ENCODE measurements around the gene DCUN1D1.
A peak's percentile ranks its signal among the peaks of the same experiment; 100 is the strongest.

DCUN1D1 gene

DNA sequence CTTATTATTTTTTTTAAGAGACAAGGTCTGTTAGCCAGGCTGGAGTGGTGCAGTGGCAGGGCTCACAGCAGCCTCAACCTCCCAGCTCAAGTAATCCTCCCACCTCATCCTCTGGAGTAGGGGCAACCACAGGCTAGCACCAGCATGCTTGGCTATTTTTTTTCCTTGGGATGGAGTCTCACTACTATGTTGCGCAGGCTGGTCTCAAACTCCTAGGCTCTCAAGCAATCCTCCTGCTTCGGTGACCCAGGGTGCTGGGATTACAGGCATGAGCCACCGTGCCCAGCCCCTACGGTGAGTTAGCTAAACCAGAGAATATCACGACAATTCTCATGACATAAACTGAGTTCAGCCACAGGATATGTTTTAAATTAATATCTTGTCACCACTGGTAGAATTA lies 2.0 kb downstream of the DCUN1D1 start:
- Histone ChIP-seq H3F3A (ENCODE audit: insufficient read depth) (peaks cover 19% of the 10 kb centered on the region; the same call in 1 of the 2 replicates), H3K9me2 (replicated peaks; ENCODE audit: insufficient read depth, low read length) (no peaks in the 10 kb centered on the region), H3K9ac (ENCODE audit: low read length) (peak overlapping the region; percentile 80), H3K79me2 (ENCODE audit: insufficient read depth, low read length) (peaks cover 64% of the 10 kb centered on the region), H3K27me3 (ENCODE audit: low read length) (no peaks in the 10 kb centered on the region), H4K20me1 (ENCODE audit: low read depth, low read length) (peaks cover 6% of the 10 kb centered on the region; the same call in 1 of the 2 replicates), H3K4me3 (ENCODE audit: insufficient read depth, low read length, poor library complexity, severe bottlenecking) (peak overlapping the region; percentile 90), H3K9me3 (ENCODE audit: insufficient read depth, low read length) (no peaks in the 10 kb centered on the region), H2AFZ (ENCODE audit: low read depth, low read length, severe bottlenecking) (no peak overlapping the region), H3K36me3 (ENCODE audit: low read length) (no peaks in the 10 kb centered on the region), H3K27ac (ENCODE audit: low read depth, low read length) (no peak overlapping the region), H3K4me2 (ENCODE audit: low read depth, low read length, poor library complexity, severe bottlenecking) (peak overlapping the region; percentile 73)
- TF ChIP-seq CTCF (IDR thresholded peaks at IDR 0.05; ENCODE audit: insufficient read depth, low read length, poor library complexity, severe bottlenecking) (no peak), EZH2phosphoT487 (conservative IDR thresholded peaks at IDR 0.05; ENCODE audit: low read length) (no peak)

DNA sequence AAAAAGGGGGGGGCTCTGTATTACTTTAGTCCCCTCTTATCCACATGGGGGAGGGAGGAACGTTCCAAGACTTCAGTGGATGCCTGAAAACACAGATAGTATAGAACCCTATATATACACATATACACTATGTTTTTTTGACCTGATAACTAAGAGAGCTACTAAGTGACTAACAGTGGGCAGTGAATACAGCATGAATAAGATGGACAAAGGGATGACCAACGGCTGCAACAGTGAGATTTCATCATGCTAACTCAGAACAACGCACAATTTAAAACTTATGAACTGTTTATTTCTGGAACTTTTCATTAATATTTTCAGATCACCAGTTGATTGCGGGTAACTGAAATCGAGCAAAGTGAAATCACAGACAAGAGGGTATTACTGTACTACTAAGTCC lies 7.3 kb downstream of the DCUN1D1 start:
- 0 out of 2 replicates have a peak, but pooled peaks cover 5% of the 10 kb centered on the region for H3F3A ChIP-seq (ENCODE audit: insufficient read depth)
- H3K9ac ChIP-seq (ENCODE audit: low read length), result no peak overlapping the region
- TF ChIP-seq CTCF (IDR thresholded peaks at IDR 0.05; ENCODE audit: insufficient read depth, low read length, poor library complexity, severe bottlenecking), result no peak
- TF ChIP-seq EZH2phosphoT487 (conservative IDR thresholded peaks at IDR 0.05; ENCODE audit: low read length), result no peak
- H3K79me2 ChIP-seq (ENCODE audit: insufficient read depth, low read length), result peaks cover 96% of the 10 kb centered on the region
- H3K4me2 ChIP-seq (ENCODE audit: low read depth, low read length, poor library complexity, severe bottlenecking), result no peak overlapping the region
- no peak overlapping the region for H3K27ac ChIP-seq (ENCODE audit: low read depth, low read length)
- H3K9me2 ChIP-seq (replicated peaks; ENCODE audit: insufficient read depth, low read length), result no peaks in the 10 kb centered on the region
- no peak overlapping the region for H2AFZ ChIP-seq (ENCODE audit: low read depth, low read length, severe bottlenecking)
- no peak overlapping the region for H3K4me3 ChIP-seq (ENCODE audit: insufficient read depth, low read length, poor library complexity, severe bottlenecking)
- H4K20me1 ChIP-seq (ENCODE audit: low read depth, low read length), result 0 out of 2 replicates have a peak, but pooled peaks cover 8% of the 10 kb centered on the region
- H3K36me3 ChIP-seq (ENCODE audit: low read length), result no peaks in the 10 kb centered on the region
- H3K27me3 ChIP-seq (ENCODE audit: low read length), result no peaks in the 10 kb centered on the region
- no peaks in the 10 kb centered on the region for H3K9me3 ChIP-seq (ENCODE audit: insufficient read depth, low read length)

DNA sequence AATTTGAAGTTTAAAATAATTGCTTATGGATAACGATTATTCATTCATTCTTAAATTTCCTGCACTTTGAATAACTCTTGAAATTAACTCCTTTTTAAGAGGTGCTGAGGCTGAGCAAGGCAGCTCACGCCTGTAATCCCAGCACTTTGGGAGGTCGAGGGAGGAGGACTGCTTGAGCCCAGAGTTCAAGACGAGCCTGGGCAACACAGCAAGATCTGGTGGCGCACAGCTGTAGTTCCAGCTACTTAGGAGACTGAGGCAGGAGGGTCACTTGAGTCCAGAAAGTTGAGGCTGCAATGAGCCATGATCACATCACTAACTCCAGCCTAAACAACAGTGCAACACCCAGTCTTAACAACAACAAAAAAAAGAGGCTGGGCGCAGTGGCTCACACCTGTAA lies 8.0 kb downstream of the DCUN1D1 start:
- no peaks in the 10 kb centered on the region for H3K9me3 ChIP-seq (ENCODE audit: insufficient read depth, low read length)
- H3K4me2 ChIP-seq (ENCODE audit: low read depth, low read length, poor library complexity, severe bottlenecking), result no peak overlapping the region
- no peak overlapping the region for H3K4me3 ChIP-seq (ENCODE audit: insufficient read depth, low read length, poor library complexity, severe bottlenecking)
- no peak overlapping the region for H2AFZ ChIP-seq (ENCODE audit: low read depth, low read length, severe bottlenecking)
- peaks cover 96% of the 10 kb centered on the region for H3K79me2 ChIP-seq (ENCODE audit: insufficient read depth, low read length)
- no peak overlapping the region for H3K9ac ChIP-seq (ENCODE audit: low read length)
- H4K20me1 ChIP-seq (ENCODE audit: low read depth, low read length), result 0 out of 2 replicates have a peak, but pooled peaks cover 8% of the 10 kb centered on the region
- 0 out of 2 replicates have a peak, but pooled peaks cover 5% of the 10 kb centered on the region for H3F3A ChIP-seq (ENCODE audit: insufficient read depth)
- no peaks in the 10 kb centered on the region for H3K36me3 ChIP-seq (ENCODE audit: low read length)
- H3K27me3 ChIP-seq (ENCODE audit: low read length), result no peaks in the 10 kb centered on the region
- no peak overlapping the region for H3K27ac ChIP-seq (ENCODE audit: low read depth, low read length)
- TF ChIP-seq EZH2phosphoT487 (conservative IDR thresholded peaks at IDR 0.05; ENCODE audit: low read length), result no peak
- TF ChIP-seq CTCF (IDR thresholded peaks at IDR 0.05; ENCODE audit: insufficient read depth, low read length, poor library complexity, severe bottlenecking), result no peak
- H3K9me2 ChIP-seq (replicated peaks; ENCODE audit: insufficient read depth, low read length), result no peaks in the 10 kb centered on the region

All from SU-DHL-6 (cell line).